ENCODE data around the gene TMEM171. TPM values are rescaled to one million over a fixed set of nuclear protein-coding genes. Genes with fewer than 3 reads are reported as not detected.
A peak's percentile ranks its signal among the peaks of the same experiment; 100 is the strongest.

The TMEM171 gene
- total RNA-seq, 1 donor from 2014 or later = not detected

- TF ChIP-seq CTCF (IDR thresholded peaks at IDR 0.05) = no peak
- TF ChIP-seq EZH2 (IDR thresholded peaks at IDR 0.05) = no peak
- no peak for TF ChIP-seq EZH2phosphoT487 (IDR thresholded peaks at IDR 0.05)
- H3K27ac Mint-ChIP-seq = no peak overlapping the region
- H3K4me1 Mint-ChIP-seq = no peaks in the 10 kb centered on the region
- Histone ChIP-seq H3K9me3 (ENCODE audit: low read depth) (no peaks in the 10 kb centered on the region), H3K4me1 (no peaks in the 10 kb centered on the region), H2AFZ (replicated peaks) (no peak overlapping the region), H3K27ac (no peak overlapping the region), H4K20me1 (ENCODE audit: low read depth) (no peaks in the 10 kb centered on the region), H3F3A (ENCODE audit: low read depth) (no peaks in the 10 kb centered on the region), H3K36me3 (no peaks in the 10 kb centered on the region), H3K4me3 (no peak overlapping the region), H3K9ac (no peak overlapping the region), H3K27me3 (no peaks in the 10 kb centered on the region), H3K79me2 (ENCODE audit: low read depth) (no peaks in the 10 kb centered on the region), H3K4me2 (no peak overlapping the region)
- no peak overlapping the region for H3K4me3 Mint-ChIP-seq
- peaks cover 2% of the 10 kb centered on the region for H3K27me3 Mint-ChIP-seq (ENCODE audit: insufficient read depth, low read depth)
- no peaks in the 10 kb centered on the region for H3K9me3 Mint-ChIP-seq
- no peak for DNase-seq (ENCODE audit: low spot score)
- no peaks in the 10 kb centered on the region for H3K36me3 Mint-ChIP-seq
These were observed 29.2 kb downstream of the TMEM171 start for GRCh38 chr5:73149540-73149939.

GRCh38 chr5:73150876-73151275 lies 30.5 kb downstream of the TMEM171 start:
- Mint-ChIP-seq H3K27me3 (ENCODE audit: insufficient read depth, low read depth) (peaks cover 2% of the 10 kb centered on the region), H3K4me1 (peaks cover 4% of the 10 kb centered on the region), H3K27ac (peak overlapping the region; percentile 8), H3K4me3 (no peak overlapping the region), H3K36me3 (no peaks in the 10 kb centered on the region), H3K9me3 (no peaks in the 10 kb centered on the region)
- Histone ChIP-seq H3K36me3 (no peaks in the 10 kb centered on the region), H3K9ac (no peak overlapping the region), H3K4me2 (no peak overlapping the region), H3K4me3 (no peak overlapping the region), H3K27ac (no peak overlapping the region), H2AFZ (replicated peaks) (no peak overlapping the region), H3K27me3 (no peaks in the 10 kb centered on the region), H3K79me2 (ENCODE audit: low read depth) (no peaks in the 10 kb centered on the region), H4K20me1 (ENCODE audit: low read depth) (no peaks in the 10 kb centered on the region), H3K4me1 (no peaks in the 10 kb centered on the region), H3K9me3 (ENCODE audit: low read depth) (no peaks in the 10 kb centered on the region), H3F3A (ENCODE audit: low read depth) (no peaks in the 10 kb centered on the region)
- DNase-seq (ENCODE audit: low spot score) = no peak
- TF ChIP-seq CTCF (IDR thresholded peaks at IDR 0.05) (no peak), EZH2phosphoT487 (IDR thresholded peaks at IDR 0.05) (no peak), EZH2 (IDR thresholded peaks at IDR 0.05) (no peak)

GRCh38 chr5:73151766-73152410 lies 31.5 kb downstream of the TMEM171 start:
- Mint-ChIP-seq H3K36me3 (no peaks in the 10 kb centered on the region), H3K9me3 (no peaks in the 10 kb centered on the region), H3K4me3 (no peak overlapping the region), H3K4me1 (peaks cover 7% of the 10 kb centered on the region), H3K27ac (no peak overlapping the region), H3K27me3 (ENCODE audit: insufficient read depth, low read depth) (peaks cover 2% of the 10 kb centered on the region)
- Histone ChIP-seq H2AFZ (replicated peaks) (no peak overlapping the region), H3K27ac (no peak overlapping the region), H3K9ac (no peak overlapping the region), H3K4me1 (no peaks in the 10 kb centered on the region), H3K27me3 (no peaks in the 10 kb centered on the region), H3K79me2 (ENCODE audit: low read depth) (no peaks in the 10 kb centered on the region), H3K4me3 (no peak overlapping the region), H3K36me3 (no peaks in the 10 kb centered on the region), H3K9me3 (ENCODE audit: low read depth) (no peaks in the 10 kb centered on the region), H3K4me2 (no peak overlapping the region), H3F3A (ENCODE audit: low read depth) (no peaks in the 10 kb centered on the region), H4K20me1 (ENCODE audit: low read depth) (no peaks in the 10 kb centered on the region)
- TF ChIP-seq CTCF (IDR thresholded peaks at IDR 0.05) = no peak
- TF ChIP-seq EZH2 (IDR thresholded peaks at IDR 0.05) = no peak
- no peak for TF ChIP-seq EZH2phosphoT487 (IDR thresholded peaks at IDR 0.05)
- DNase-seq (ENCODE audit: low spot score) = no peak

All from neural progenitor cell (in vitro differentiated cells).